Measurements from ENCODE around the gene CA7. TPM values are rescaled to one million over a fixed set of nuclear protein-coding genes. Genes with fewer than 3 reads are reported as not detected.

CA7 gene
- total RNA-seq, 5 donors from 2014 or later (not counting 1 experiment from before 2014, with no cell fraction given) = not detected

DNA sequence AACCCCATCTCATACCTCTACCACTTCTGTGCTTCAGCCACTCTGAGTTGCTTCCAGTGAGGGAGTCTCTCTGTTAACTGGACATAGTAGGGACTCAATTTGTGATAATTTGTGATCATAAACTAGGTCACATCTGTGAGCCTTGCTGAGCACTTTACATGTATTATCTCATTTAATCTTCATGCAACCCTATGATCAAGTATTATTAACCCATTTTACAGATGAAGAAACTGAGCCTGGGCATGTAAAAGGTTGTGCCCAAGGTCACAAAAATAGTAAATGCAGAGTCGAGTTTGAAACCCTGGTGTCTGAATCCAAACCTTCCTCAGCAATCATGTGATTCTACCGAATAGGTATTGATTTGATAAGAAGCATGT lies 54.7 kb downstream of the CA7 start:
- H3K36me3 ChIP-seq (ENCODE audit: control insufficient read depth in 2 of 2, extremely low read depth in 1 of 2, insufficient read depth in 1 of 2, low read length in 1 of 2) = peaks cover 0 to 4% of the 10 kb centered on the region in 2 donors
- peaks cover 0 to 2% of the 10 kb centered on the region in 2 experiments for H3K27me3 ChIP-seq (replicated peaks in 1 of 2; ENCODE audit: control insufficient read depth in 2 of 2, extremely low read depth in 1 of 2, insufficient read depth in 2 of 2, low read length in 1 of 2)
- Mint-ChIP-seq H3K36me3 (no peaks in the 10 kb centered on the region), H3K9me3 (no peaks in the 10 kb centered on the region), H3K4me1 (peaks cover 0 to 6% (median 3%) of the 10 kb centered on the region in 3 donors), H3K4me3 (no peak overlapping the region), H3K27me3 (no peaks in the 10 kb centered on the region), H3K27ac (no peak overlapping the region)
- peaks cover 0 to 3% of the 10 kb centered on the region in 2 experiments for H3K4me1 ChIP-seq (ENCODE audit: control insufficient read depth in 1 of 2, extremely low read depth in 1 of 2, insufficient read depth in 2 of 2, low read length in 2 of 2)
- ChIA-PET CTCF (no interaction called here), POLR2A (no interaction called here)
- no peak overlapping the region for H3K4me3 ChIP-seq (ENCODE audit: control insufficient read depth in 1 of 2, extremely low read depth in 1 of 2, low read length in 1 of 2)
- no peaks in the 10 kb centered on the region for H3K9me3 ChIP-seq
- ATAC-seq (replicated peaks in 1 of 4) = no peak
- no peak overlapping the region for H3K27ac ChIP-seq (ENCODE audit: low read length)
- no CpG with 5 or more reads among the region's 2 CpGs for whole genome bisulfite sequencing (ENCODE audit: insufficient coverage)
- no peak for DNase-seq

DNA sequence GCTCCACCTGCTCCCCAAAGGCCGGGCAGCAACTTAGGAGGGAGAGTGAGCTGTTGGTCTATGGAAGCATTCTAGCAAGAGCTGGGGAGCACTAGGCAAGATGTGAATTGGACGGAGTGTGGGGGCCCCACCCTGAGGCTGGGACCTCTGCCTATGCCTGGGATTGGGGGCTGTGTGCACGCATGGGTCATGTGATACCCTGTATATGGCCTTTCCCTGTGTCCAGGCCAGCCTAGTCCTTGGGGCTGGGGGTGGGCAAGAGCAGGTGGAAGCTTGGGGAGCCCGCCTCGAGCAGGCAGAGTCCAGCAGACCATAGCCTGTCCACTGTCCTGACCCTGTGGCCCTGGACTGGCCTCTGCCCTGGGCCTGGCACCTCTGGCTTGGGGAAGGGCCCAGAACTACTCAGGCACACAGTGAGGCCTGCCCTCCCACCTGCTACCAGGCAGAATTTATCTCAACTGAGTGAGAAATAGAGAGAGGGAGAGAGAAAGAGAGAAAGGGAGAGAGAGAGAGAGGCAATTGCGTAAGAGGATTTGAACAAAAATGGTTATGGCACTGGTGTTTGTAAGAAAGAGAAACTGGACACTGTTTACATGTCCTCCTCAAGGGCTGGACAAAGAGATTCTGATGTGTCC lies 55.2 kb downstream of the CA7 start:
- Mint-ChIP-seq H3K36me3 (no peaks in the 10 kb centered on the region), H3K9me3 (no peaks in the 10 kb centered on the region), H3K27me3 (no peaks in the 10 kb centered on the region), H3K27ac (no peak overlapping the region), H3K4me3 (no peak overlapping the region), H3K4me1 (peaks cover 0 to 4% (median 3%) of the 10 kb centered on the region in 3 donors)
- DNase-seq (no peak), ATAC-seq (replicated peaks in 1 of 4) (no peak)
- WGBS (ENCODE audit: insufficient coverage) = 94% methylated on average over 4 of the region's 6 CpGs
- CTCF ChIA-PET = no interaction called here
- peaks cover 0 to 3% of the 10 kb centered on the region in 2 experiments for H3K4me1 ChIP-seq (ENCODE audit: control insufficient read depth in 1 of 2, extremely low read depth in 1 of 2, insufficient read depth in 2 of 2, low read length in 2 of 2)
- H3K4me3 ChIP-seq (ENCODE audit: control insufficient read depth in 1 of 2, extremely low read depth in 1 of 2, low read length in 1 of 2) = no peak overlapping the region
- POLR2A ChIA-PET = no interaction called here
- no peaks in the 10 kb centered on the region for H3K9me3 ChIP-seq
- no peaks in the 10 kb centered on the region for H3K36me3 ChIP-seq (ENCODE audit: control insufficient read depth in 2 of 2, extremely low read depth in 1 of 2, insufficient read depth in 1 of 2, low read length in 1 of 2)
- peaks cover 0 to 2% of the 10 kb centered on the region in 2 experiments for H3K27me3 ChIP-seq (replicated peaks in 1 of 2; ENCODE audit: control insufficient read depth in 2 of 2, extremely low read depth in 1 of 2, insufficient read depth in 2 of 2, low read length in 1 of 2)
- H3K27ac ChIP-seq (ENCODE audit: low read length) = no peak overlapping the region

DNA sequence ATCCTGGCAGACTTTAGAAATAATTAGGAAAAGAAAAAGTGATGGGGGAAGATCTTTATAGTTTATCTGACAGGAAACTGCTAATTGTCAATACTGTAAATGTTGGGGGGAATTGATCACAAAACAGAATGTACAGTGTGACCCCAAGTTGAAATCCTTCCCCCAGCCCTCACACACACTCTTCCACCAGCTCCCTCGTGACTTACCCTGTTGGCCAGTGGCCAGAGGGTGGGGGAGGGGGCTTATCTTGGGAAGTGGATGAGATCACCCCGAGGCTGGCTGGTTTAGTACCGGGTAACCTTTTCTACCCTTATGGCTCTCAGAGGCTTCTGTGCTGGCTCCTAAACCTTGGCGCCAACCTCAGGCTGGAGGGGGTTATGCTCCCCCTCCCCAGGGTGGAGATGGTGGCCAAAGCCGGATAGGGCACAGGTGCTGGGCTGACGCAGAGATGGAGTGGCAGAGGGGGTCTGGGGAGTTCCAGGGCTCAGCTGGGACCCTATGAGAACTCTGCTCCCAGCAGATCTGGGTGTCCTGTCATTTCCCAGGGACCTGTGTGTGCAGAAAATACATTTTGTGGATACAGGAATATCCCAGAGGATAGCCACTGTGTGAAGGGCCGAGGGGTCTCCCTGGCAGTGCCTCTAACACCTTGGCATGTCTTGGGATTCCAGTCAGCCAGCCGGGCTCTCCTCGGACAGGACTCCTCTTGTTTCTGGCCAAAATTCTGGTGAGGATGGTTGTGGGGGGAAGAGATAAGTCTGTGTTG lies 55.9 kb downstream of the CA7 start:
- H3K9me3 Mint-ChIP-seq = no peaks in the 10 kb centered on the region
- POLR2A ChIA-PET = no interaction called here
- Histone ChIP-seq H3K9me3 (no peaks in the 10 kb centered on the region), H3K36me3 (ENCODE audit: control insufficient read depth in 2 of 2, extremely low read depth in 1 of 2, insufficient read depth in 1 of 2, low read length in 1 of 2) (no peaks in the 10 kb centered on the region), H3K27me3 (replicated peaks in 1 of 2; ENCODE audit: control insufficient read depth in 2 of 2, extremely low read depth in 1 of 2, insufficient read depth in 2 of 2, low read length in 1 of 2) (peaks cover 0 to 2% of the 10 kb centered on the region in 2 experiments), H3K4me1 (ENCODE audit: control insufficient read depth in 1 of 2, extremely low read depth in 1 of 2, insufficient read depth in 2 of 2, low read length in 2 of 2) (peaks cover 0 to 3% of the 10 kb centered on the region in 2 experiments), H3K27ac (ENCODE audit: low read length) (no peak overlapping the region), H3K4me3 (ENCODE audit: control insufficient read depth in 1 of 2, extremely low read depth in 1 of 2, low read length in 1 of 2) (no peak overlapping the region)
- DNase-seq (no peak), ATAC-seq (replicated peaks in 1 of 4) (no peak)
- CTCF ChIA-PET = interaction anchor here in 1 of 2 donors (0.6 kb wide), 1 partner anchor 293 kb away, joined by 3 read pairs; no protein-coding TSS in a partner anchor
- H3K36me3 Mint-ChIP-seq = no peaks in the 10 kb centered on the region
- H3K4me3 Mint-ChIP-seq = no peak overlapping the region
- WGBS (ENCODE audit: insufficient coverage) = 66% methylated on average over 5 of the region's 9 CpGs
- no peaks in the 10 kb centered on the region for H3K27me3 Mint-ChIP-seq
- no peak overlapping the region for H3K27ac Mint-ChIP-seq
- peaks cover 0 to 2% (median 0%) of the 10 kb centered on the region in 3 donors for H3K4me1 Mint-ChIP-seq

DNA sequence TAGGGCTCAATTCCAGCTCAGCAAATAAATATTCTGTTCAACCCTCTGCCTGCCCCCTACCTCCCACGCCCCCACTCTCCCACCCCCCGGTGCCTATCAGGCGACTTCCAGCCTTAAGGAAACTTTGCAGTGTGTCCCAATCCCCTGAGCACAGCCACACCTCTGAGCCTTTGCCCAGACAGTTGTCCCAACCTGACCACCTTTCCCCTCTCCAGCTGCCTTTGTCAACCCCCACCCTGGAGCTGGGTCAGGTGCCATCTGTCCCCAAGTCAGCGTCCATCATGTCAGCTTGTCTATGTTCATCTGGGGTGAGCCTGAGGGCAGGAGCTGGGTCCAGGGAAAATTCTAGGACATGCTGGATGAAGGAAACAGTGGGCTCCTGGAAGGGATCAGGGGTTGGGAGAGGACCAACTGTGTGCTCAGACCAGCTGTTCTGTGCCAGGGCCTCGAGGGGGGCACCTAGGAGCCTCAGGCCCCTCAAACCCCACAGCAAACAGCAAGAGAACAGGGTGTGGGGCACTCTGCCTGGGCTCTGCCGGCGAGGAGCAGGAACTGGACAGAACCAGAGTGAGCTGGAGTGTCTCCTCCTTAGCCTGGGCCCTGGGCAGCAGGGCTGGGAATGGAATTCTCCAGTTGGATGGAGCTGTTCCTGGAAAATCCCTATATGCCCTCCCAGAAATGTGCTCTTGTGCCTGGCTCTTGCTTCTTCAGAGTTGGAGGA lies 56.7 kb downstream of the CA7 start:
- CTCF ChIA-PET = interaction anchor here in 1 of 2 donors (0.6 kb wide), 1 partner anchor 292 kb away, joined by 3 read pairs; no protein-coding TSS in a partner anchor
- no peak overlapping the region for H3K27ac Mint-ChIP-seq
- DNase-seq = no peak

DNA sequence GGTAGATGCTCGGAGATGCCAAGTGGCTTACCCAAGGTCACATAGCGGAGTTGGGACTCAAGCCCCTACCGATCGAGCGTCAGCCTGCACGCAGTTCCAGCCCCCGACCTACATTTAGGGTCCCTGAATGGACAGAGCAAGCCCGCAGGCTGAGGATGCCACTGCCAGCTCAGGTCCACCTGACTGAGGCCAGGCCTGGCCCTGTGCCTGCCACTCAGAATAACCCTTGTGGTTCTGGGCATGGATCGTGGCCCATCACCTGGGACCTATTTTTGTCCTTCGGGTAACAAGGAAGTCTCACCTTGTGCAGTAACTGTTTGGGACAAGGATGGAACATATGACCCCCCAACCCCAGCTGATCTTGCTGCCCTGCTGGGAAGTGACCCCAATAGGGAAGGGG lies 57.4 kb downstream of the CA7 start:
- ChIA-PET POLR2A (interaction anchor here in 1 of 2 donors (0.7 kb wide), 1 partner anchor 9 kb away, joined by 4 read pairs; no protein-coding TSS in a partner anchor), CTCF (no interaction called here)
- peaks cover 8 to 10% (median 9%) of the 10 kb centered on the region in 3 donors for H3K4me1 Mint-ChIP-seq
- H3K36me3 ChIP-seq (ENCODE audit: control insufficient read depth in 2 of 2, extremely low read depth in 1 of 2, insufficient read depth in 1 of 2, low read length in 1 of 2) = no peaks in the 10 kb centered on the region
- no peaks in the 10 kb centered on the region for H3K9me3 ChIP-seq
- H3K4me1 ChIP-seq (ENCODE audit: control insufficient read depth in 1 of 2, extremely low read depth in 1 of 2, insufficient read depth in 2 of 2, low read length in 2 of 2) = peaks cover 0 to 9% of the 10 kb centered on the region in 2 experiments
- no peaks in the 10 kb centered on the region for H3K27me3 Mint-ChIP-seq
- H3K4me3 ChIP-seq (ENCODE audit: control insufficient read depth in 1 of 2, extremely low read depth in 1 of 2, low read length in 1 of 2) = no peak overlapping the region
- no peak overlapping the region for H3K27ac Mint-ChIP-seq
- DNase-seq (no peak), ATAC-seq (replicated peaks in 1 of 4) (no peak)
- no peak overlapping the region for H3K27ac ChIP-seq (ENCODE audit: low read length)
- H3K27me3 ChIP-seq (replicated peaks in 1 of 2; ENCODE audit: control insufficient read depth in 2 of 2, extremely low read depth in 1 of 2, insufficient read depth in 2 of 2, low read length in 1 of 2) = no peaks in the 10 kb centered on the region
- 89% methylated on average over 8 of the region's 10 CpGs for WGBS (ENCODE audit: insufficient coverage)
- no peak overlapping the region for H3K4me3 Mint-ChIP-seq
- no peaks in the 10 kb centered on the region for H3K9me3 Mint-ChIP-seq
- H3K36me3 Mint-ChIP-seq = no peaks in the 10 kb centered on the region

More for the DNA sequence above, 56.7 kb downstream of the CA7 start:
- Mint-ChIP-seq H3K4me3 (no peak overlapping the region), H3K9me3 (no peaks in the 10 kb centered on the region), H3K27me3 (no peaks in the 10 kb centered on the region), H3K4me1 (peaks cover 2 to 3% (median 2%) of the 10 kb centered on the region in 3 donors), H3K36me3 (no peaks in the 10 kb centered on the region)
- H3K36me3 ChIP-seq (ENCODE audit: control insufficient read depth in 2 of 2, extremely low read depth in 1 of 2, insufficient read depth in 1 of 2, low read length in 1 of 2) = no peaks in the 10 kb centered on the region
- no peak overlapping the region for H3K27ac ChIP-seq (ENCODE audit: low read length)
- peaks cover 0 to 7% of the 10 kb centered on the region in 2 experiments for H3K4me1 ChIP-seq (ENCODE audit: control insufficient read depth in 1 of 2, extremely low read depth in 1 of 2, insufficient read depth in 2 of 2, low read length in 2 of 2)
- no peaks in the 10 kb centered on the region for H3K9me3 ChIP-seq
- no peaks in the 10 kb centered on the region for H3K27me3 ChIP-seq (replicated peaks in 1 of 2; ENCODE audit: control insufficient read depth in 2 of 2, extremely low read depth in 1 of 2, insufficient read depth in 2 of 2, low read length in 1 of 2)
- H3K4me3 ChIP-seq (ENCODE audit: control insufficient read depth in 1 of 2, extremely low read depth in 1 of 2, low read length in 1 of 2) = no peak overlapping the region
- ATAC-seq (replicated peaks in 1 of 4) = no peak
- POLR2A ChIA-PET = no interaction called here
- 88% methylated on average over 3 of the region's 7 CpGs for WGBS (ENCODE audit: insufficient coverage)
